PC-3 (cell line): ENCODE measurements around the gene VEGFA. TPM values are rescaled to one million over a fixed set of nuclear protein-coding genes. Genes with fewer than 3 reads are reported as not detected.

ENCODE experiments used
- ATAC-seq: fragments of 200-7000 bp; cut with Tn5 transposase; 2 replicates; pipeline ENCODE4 v1.9.1; 2020; ENCODE audit warnings: mild to moderate bottlenecking, moderate library complexity
- BruUV-seq: library from RNA; stranded (reverse); fragments of 400-500 nt; replicated peaks from 2 replicates; lab custom pipeline; 2021; lab: Mats Ljungman, UMichigan
- CTCF ChIA-PET: fragments of 300-600 bp; sonication (Branson Sonifier 250); formaldehyde crosslinking; loops from one replicate; lab custom pipeline; 2022; ENCODE audit warnings: antibody characterized with exemption; lab: Charles Lee
- POLR2A ChIA-PET: fragments of 300-600 bp; sonication (Branson Sonifier 250); formaldehyde crosslinking; loops from one replicate; lab custom pipeline; 2022; ENCODE audit warnings: antibody characterized with exemption; ENCODE audit not compliant: unreplicated experiment; lab: Charles Lee
- DNase-seq: peaks from one replicate; pipeline ENCODE4 v3.0.0-alpha.2; 2015
- H2AFZ ChIP-seq: fragments of 300-600 bp; sonication (generic); 2 replicates; pipeline ENCODE4 v1.6.0; 2016; ENCODE audit warnings: antibody characterized with exemption, low read length
- H3F3A ChIP-seq: fragments of 300-600 bp; sonication (generic); one replicate; pipeline ENCODE4 v1.6.0; 2017; ENCODE audit warnings: antibody characterized with exemption, low read length, control low read depth, mild to moderate bottlenecking; ENCODE audit not compliant: unreplicated experiment
- H3K27ac ChIP-seq: fragments of 300-600 bp; sonication (generic); 2 replicates; pipeline ENCODE4 v1.5.1; 2016; ENCODE audit warnings: mild to moderate bottlenecking, low read length
- H3K27me3 ChIP-seq: fragments of 300-600 bp; sonication (generic); 2 replicates; pipeline ENCODE4 v1.6.1; 2016; ENCODE audit warnings: low read length, mixed read lengths
- H3K36me3 ChIP-seq: fragments of 300-600 bp; sonication (generic); 2 replicates; pipeline ENCODE4 v1.6.1; 2016; ENCODE audit warnings: low read depth, mixed run types, low read length, mixed read lengths
- H3K4me1 ChIP-seq: fragments of 300-600 bp; sonication (generic); 2 replicates; pipeline ENCODE4 v1.5.1; 2016; ENCODE audit warnings: low read length; ENCODE audit not compliant: insufficient read depth
- H3K4me2 ChIP-seq: fragments of 300-600 bp; sonication (generic); 2 replicates; pipeline ENCODE4 v1.6.0; 2016; ENCODE audit warnings: low read length
- H3K4me3 ChIP-seq: fragments of 300-600 bp; sonication (generic); 2 replicates; pipeline ENCODE4 v1.5.1; 2016; ENCODE audit warnings: mild to moderate bottlenecking, low read length, mixed read lengths
- H3K79me2 ChIP-seq: fragments of 300-600 bp; sonication (generic); 2 replicates; pipeline ENCODE4 v1.6.1; 2017; ENCODE audit warnings: low read length, mixed read lengths
- H3K9ac ChIP-seq: fragments of 300-600 bp; sonication (generic); 2 replicates; pipeline ENCODE4 v1.6.0; 2016; ENCODE audit warnings: mild to moderate bottlenecking, low read length
- H3K9me2 ChIP-seq: fragments of 300-600 bp; sonication (generic); replicated peaks from 2 replicates; pipeline ENCODE4 v1.6.1; 2016; ENCODE audit warnings: mixed run types, low read length, mixed read lengths
- H3K9me3 ChIP-seq: fragments of 300-600 bp; sonication (generic); 2 replicates; pipeline ENCODE4 v1.6.1; 2016; ENCODE audit warnings: low read length, mixed read lengths
- H4K20me1 ChIP-seq: fragments of 300-600 bp; sonication (generic); 2 replicates; pipeline ENCODE4 v1.6.1; 2016; ENCODE audit warnings: low read length, mixed read lengths
- CTCF ChIP-seq: fragments of 300-600 bp; sonication (generic); conservative IDR thresholded peaks from 2 replicates; pipeline ENCODE4 v1.5.1; 2017; ENCODE audit warnings: antibody characterized with exemption, low read depth, mild to moderate bottlenecking, low read length
- EZH2 ChIP-seq: fragments of 300-600 bp; sonication (generic); IDR thresholded peaks from one replicate; pipeline ENCODE4 v1.6.1; 2017; ENCODE audit warnings: antibody characterized with exemption, mild to moderate bottlenecking, low read length; ENCODE audit not compliant: unreplicated experiment
- EZH2phosphoT487 ChIP-seq: fragments of 300-600 bp; sonication (generic); IDR thresholded peaks from 2 replicates; pipeline ENCODE4 v1.6.1; 2018; ENCODE audit warnings: mild to moderate bottlenecking, antibody characterized with exemption, low read length, borderline replicate concordance
- intact Hi-C: fragments of 100-400 bp; cut with micrococcal nuclease; formaldehyde crosslinking; loops from 2 replicates; pipeline ENCODE4 v1.9.0; 2023
- total RNA-seq: library from RNA; depleted of rRNA; stranded (reverse); fragments of >200 nt; gene quantifications from 2 replicates; pipeline ENCODE4 v1.2.3, GENCODE V29; 2014

Gene VEGFA
- total RNA-seq, 1 experiment from 2014 or later, result 146 TPM

- Histone ChIP-seq H3K27me3 (no peaks in the 10 kb centered on the region), H3K9me2 (no peaks in the 10 kb centered on the region), H2AFZ (no peak overlapping the region), H4K20me1 (no peaks in the 10 kb centered on the region), H3K9ac (no peak overlapping the region), H3K9me3 (no peaks in the 10 kb centered on the region), H3K4me2 (no peak overlapping the region), H3F3A (no peaks in the 10 kb centered on the region), H3K4me3 (no peak overlapping the region), H3K36me3 (no peaks in the 10 kb centered on the region), H3K79me2 (no peaks in the 10 kb centered on the region), H3K4me1 (peaks cover 20% of the 10 kb centered on the region), H3K27ac (no peak overlapping the region)
- no peak for ATAC-seq
- DNase-seq, result no peak
- intact Hi-C loops, result no loop called here
- ChIA-PET POLR2A (no interaction called here), CTCF (no interaction called here)
- no peak for TF ChIP-seq EZH2phosphoT487
- TF ChIP-seq EZH2, result no peak
- TF ChIP-seq CTCF, result no peak
- no TSS peak for BruUV-seq
These were observed 36.8 kb downstream of the VEGFA start for GRCh38 chr6:43806758-43807227.

GRCh38 chr6:43807228-43808061 is 37.4 kb downstream of the VEGFA start:
- H3K27ac ChIP-seq, result no peak overlapping the region

More at GRCh38 chr6:43807228-43808061, 37.4 kb downstream of the VEGFA start:
- ATAC-seq (peak; percentile 28; the same call in 1 of the 2 replicates), DNase-seq (no peak)
- CTCF ChIA-PET, result no interaction called here
- Histone ChIP-seq H3K9ac (no peak overlapping the region), H2AFZ (no peak overlapping the region), H3K79me2 (no peaks in the 10 kb centered on the region), H3K4me1 (peaks cover 20% of the 10 kb centered on the region), H3K9me3 (no peaks in the 10 kb centered on the region), H3K27me3 (no peaks in the 10 kb centered on the region), H4K20me1 (no peaks in the 10 kb centered on the region), H3K4me2 (no peak overlapping the region), H3K9me2 (no peaks in the 10 kb centered on the region), H3K4me3 (no peak overlapping the region), H3K36me3 (no peaks in the 10 kb centered on the region), H3F3A (no peaks in the 10 kb centered on the region)
- TF ChIP-seq CTCF, result no peak
- POLR2A ChIA-PET, result interaction anchor here (0.7 kb wide), 1 partner anchor 171 kb away, joined by 6 read pairs; no protein-coding TSS in a partner anchor
- intact Hi-C loops, result no loop called here
- no TSS peak for BruUV-seq
